Fibroblast of villous mesenchyme (primary cell): ENCODE data around the gene IGFBP6. TPM values are rescaled to one million over a fixed set of nuclear protein-coding genes. Genes with fewer than 3 reads are reported as not detected.
A peak's percentile ranks its signal among the peaks of the same experiment; 100 is the strongest.

Source experiments
- DNase-seq: peaks from one replicate; pipeline ENCODE4 v3.0.0-alpha.2; 2010; ENCODE audit warnings: low read depth
- H3K4me3 ChIP-seq: 2 replicates; pipeline ENCODE4 v1.5.1; 2011; ENCODE audit warnings: low read depth, mild to moderate bottlenecking, low read length
- CTCF ChIP-seq: IDR thresholded peaks from 2 replicates; pipeline ENCODE4 v1.5.1; 2012; ENCODE audit warnings: low read depth, mild to moderate bottlenecking, low read length; ENCODE audit not compliant: insufficient read depth
- total RNA-seq: library from RNA; depleted of rRNA; stranded (reverse); fragments of >200 nt; gene quantifications from 2 replicates; pipeline ENCODE4 v1.2.3, GENCODE V29; 2012

IGFBP6 gene
- total RNA-seq, 1 donor, result 277 TPM

- H3K4me3 ChIP-seq, result no peak overlapping the region
- TF ChIP-seq CTCF, result no peak
- DNase-seq, result no peak
These were observed 16.5 kb downstream of the IGFBP6 start for GRCh38 chr12:53113951-53114350.

GRCh38 chr12:53115112-53115890 is 17.8 kb downstream of the IGFBP6 start:
- TF ChIP-seq CTCF, result no peak
- DNase-seq, result no peak

GRCh38 chr12:53115891-53116648 is 18.6 kb downstream of the IGFBP6 start:
- TF ChIP-seq CTCF, result no peak
- H3K4me3 ChIP-seq, result no peak overlapping the region
- DNase-seq, result no peak

More at GRCh38 chr12:53115112-53115890, 17.8 kb downstream of the IGFBP6 start:
- no peak overlapping the region for H3K4me3 ChIP-seq

- no peak for TF ChIP-seq CTCF
- DNase-seq, result no peak
- H3K4me3 ChIP-seq, result no peak overlapping the region
These were observed 21.4 kb downstream of the IGFBP6 start for GRCh38 chr12:53118751-53119300.

GRCh38 chr12:53120685-53121525 is 23.4 kb downstream of the IGFBP6 start:
- DNase-seq, result no peak
- no peak for TF ChIP-seq CTCF
- no peak overlapping the region for H3K4me3 ChIP-seq

- TF ChIP-seq CTCF, result no peak
- DNase-seq, result peak; percentile 13
- H3K4me3 ChIP-seq, result no peak overlapping the region
These were observed 25.5 kb downstream of the IGFBP6 start for GRCh38 chr12:53122961-53123468.
